ENCODE measurements around the gene PDZD7. TPM values are rescaled to one million over a fixed set of nuclear protein-coding genes. Genes with fewer than 3 reads are reported as not detected.
A peak's percentile ranks its signal among the peaks of the same experiment; 100 is the strongest.

PDZD7 gene
- total RNA-seq, 1 experiment from 2014 or later, result 0.51 TPM

- DNase-seq (ENCODE audit: low read depth), result peak; percentile 85
Observed at GRCh38 chr10:101018600-101019439, 12.1 kb downstream of the PDZD7 start.

- no peak for DNase-seq (ENCODE audit: low read depth)
Observed at GRCh38 chr10:101018118-101018599, 12.8 kb downstream of the PDZD7 start.

GRCh38 chr10:101016814-101017213 is 14.1 kb downstream of the PDZD7 start:
- no peak for DNase-seq (ENCODE audit: low read depth)

- DNase-seq (ENCODE audit: low read depth), result no peak
Observed at GRCh38 chr10:101015582-101015973, 15.4 kb downstream of the PDZD7 start.

GRCh38 chr10:101014966-101015581 is 15.9 kb downstream of the PDZD7 start:
- DNase-seq (ENCODE audit: low read depth), result peak; percentile 62

GRCh38 chr10:101014230-101014884 is 16.6 kb downstream of the PDZD7 start:
- peak; percentile 65 for DNase-seq (ENCODE audit: low read depth)

GRCh38 chr10:101013365-101013825 is 17.5 kb downstream of the PDZD7 start:
- DNase-seq (ENCODE audit: low read depth), result no peak

GRCh38 chr10:101012525-101013364 is 18.2 kb downstream of the PDZD7 start:
- DNase-seq (ENCODE audit: low read depth), result peak; percentile 90

- no peak for DNase-seq (ENCODE audit: low read depth)
Observed at GRCh38 chr10:101011517-101012423, 19.2 kb downstream of the PDZD7 start.

- DNase-seq (ENCODE audit: low read depth), result no peak
Observed at GRCh38 chr10:101010329-101010728, 20.6 kb downstream of the PDZD7 start.

- DNase-seq (ENCODE audit: low read depth), result no peak
Observed at GRCh38 chr10:101008823-101009423, 22.0 kb downstream of the PDZD7 start.

GRCh38 chr10:101007915-101008822 is 22.8 kb downstream of the PDZD7 start:
- no peak for DNase-seq (ENCODE audit: low read depth)

- DNase-seq (ENCODE audit: low read depth), result no peak
Observed at GRCh38 chr10:101007099-101007711, 23.7 kb downstream of the PDZD7 start.

- no peak for DNase-seq (ENCODE audit: low read depth)
Observed at GRCh38 chr10:101006593-101007098, 24.3 kb downstream of the PDZD7 start.

- no peak for DNase-seq (ENCODE audit: low read depth)
Observed at GRCh38 chr10:101005869-101006567, 24.9 kb downstream of the PDZD7 start.

- no peak for DNase-seq (ENCODE audit: low read depth)
Observed at GRCh38 chr10:101005361-101005760, 25.6 kb downstream of the PDZD7 start.

- DNase-seq (ENCODE audit: low read depth), result no peak
Observed at GRCh38 chr10:101003639-101004206, 27.2 kb downstream of the PDZD7 start.

All from Daoy (cell line).